Adrenal gland (tissue), 19 donors: Measurements from ENCODE around the gene PLK5. TPM values are rescaled to one million over a fixed set of nuclear protein-coding genes. Genes with fewer than 3 reads are reported as not detected.
"Not testable (repeated sequence)": the region's sequence is repeated elsewhere in the genome, so short reads cannot be mapped to it uniquely, and the experiment has no call there.

Experiments
- DNase-seq, 7 donors: peaks; one replicate each; pipeline ENCODE4 v3.0.0-alpha.2; 2019 to 2020
- H3K27ac ChIP-seq, 5 donors: fragments of 200-600 bp; sonication (generic) in 4 of 5; 1 replicate in 3 of 5; 2 replicates in 2 of 5; pipeline versions ENCODE4 v1.5.1 to v1.8.0; 2016 to 2020; ENCODE audit warnings: mild to moderate bottlenecking in 1 of 5
- H3K27me3 ChIP-seq: fragments of 200-600 bp; 2 replicates; pipeline ENCODE4 v1.8.0; 2021
- H3K36me3 ChIP-seq, 2 donors: fragments of 200-600 bp; replicated peaks in 1 of 2; 1 replicate in 1 of 2; 2 replicates in 1 of 2; pipeline versions ENCODE4 v1.5.1 to v1.8.0; 2018 to 2022
- H3K4me1 ChIP-seq, 2 donors: fragments of 200-600 bp; replicated peaks in 1 of 2; 1 replicate in 1 of 2; 2 replicates in 1 of 2; pipeline versions ENCODE4 v1.5.1 to v1.8.0; 2018 to 2021
- H3K4me3 ChIP-seq, 4 donors: fragments of 200-600 bp; sonication (generic) in 3 of 4; one replicate each; pipeline ENCODE4 v1.5.1; 2016 to 2018
- H3K9me3 ChIP-seq, 3 donors: fragments of 200-600 bp; sonication (generic) in 1 of 3; replicated peaks in 1 of 3; 1 replicate in 2 of 3; 2 replicates in 1 of 3; pipeline versions ENCODE4 v1.5.1 to v1.8.0; 2016 to 2021
- CTCF ChIP-seq, 6 experiments: fragments of 450-650 bp in 4 of 6; fragments of 200-600 bp in 2 of 6; sonication (generic) in 1 of 6; IDR thresholded peaks; 1 replicate in 5 of 6; 2 replicates in 1 of 6; pipeline versions ENCODE4 v1.5.1 to v1.8.0; 2016 to 2021; ENCODE audit warnings: antibody characterized with exemption in 6 of 6, mild to moderate bottlenecking in 2 of 6, moderate library complexity in 1 of 6
- POLR2A ChIP-seq, 2 donors: fragments of 450-650 bp; IDR thresholded peaks; one replicate each; pipeline ENCODE4 v1.6.1; 2017; ENCODE audit warnings: antibody characterized with exemption in 2 of 2, mild to moderate bottlenecking in 2 of 2, moderate library complexity in 1 of 2
- WGBS, 4 donors: extraction: QIAGEN DNeasy Blood & Tissue Kit in 2 of 4; methylation state at CpG; one replicate each; pipeline versions ENCODE4 v1.1.5 to v1.1.7; 2013 to 2017; 5-methylcytosine and 5-hydroxymethylcytosine counted together
- intact Hi-C, 2 donors: fragments of 100-400 bp; cut with DNase I; formaldehyde crosslinking; loops; one replicate each; pipeline versions ENCODE4 v1.14.1 to v1.15.0; 2022 to 2023
- long read RNA-seq, 10 donors: library from polyadenylated mRNA in 3 of 10; unstranded in 2 of 10; stranded (forward) in 1 of 10; transcript quantifications; one replicate each; pipeline ENCODE4 v2.0.0 and lab custom pipeline, GENCODE V29; 2021 to 2026
- polyA plus RNA-seq, 3 donors: library from polyadenylated mRNA; stranded (reverse); fragments of 200-250 nt in 2 of 3; fragments of 350-450 nt in 1 of 3; fragmentation: Illumina TruSeq in 1 of 3; extraction: RNeasy Lipid Tissue Mini Kit (QIAGEN cat#74804) in 1 of 3; gene quantifications; one replicate each; pipeline ENCODE4 v1.2.3, GENCODE V29; 2013 to 2014
- total RNA-seq, 9 donors: library from RNA; depleted of rRNA in 4 of 9; stranded (reverse); fragments of >200 nt in 4 of 9; fragments of 120-200 nt in 1 of 9; fragmentation: NEBNext Ultra II Directional in 1 of 9; extraction: Animal tissue kit (Norgen Biotek cat#: 25700) in 1 of 9; gene quantifications; one replicate each; pipeline versions ENCODE4 v1.1.0 to v1.2.4, GENCODE V29; 2013 to 2023
- donor health status: healthy with polysubstance abuse.
- donor health status: Bipolar disorder and iron deficiency.
- donor health status: DM: yes; HTN: yes; CAD: no.
- donor health status: DM: no; HTN: no; CAD: no.
- donor health status: DM: no; HTN: no; CAD: no.
- donor health status: DM: yes; HTN: yes; CAD: no.

The PLK5 gene
- under 1 TPM in 2 of 9 donors, not detected in 7; 0.15 to 0.17 TPM for total RNA-seq
- polyA plus RNA-seq = 1 to 10 TPM in 1 of 3 donors, under 1 TPM in 1, not detected in 1; 0.47 to 1.0 TPM
- long read RNA-seq, donor 1 = 0 reads
- long read RNA-seq, donor 2 = 0 reads
- long read RNA-seq, donor 3 = 0 reads
- long read RNA-seq, donor 4 = 0 reads
- long read RNA-seq, donor 5 = 0 reads
- long read RNA-seq, donor 6 = 0 reads
- long read RNA-seq, donor 7 = 0 reads
- long read RNA-seq, donor 8 = 0 reads
- long read RNA-seq, donor 9 = 0 reads
- long read RNA-seq, donor 10 = 0 reads

- H3K27me3 ChIP-seq = peaks cover 45% of the 10 kb centered on the region
- 8 to 35% (median 12%) methylated on average over 19 to 92 of the region's 92 CpGs for WGBS, 4 donors
- intact Hi-C loops = no loop called here
- TF ChIP-seq POLR2A (IDR thresholded peaks at IDR 0.05) = no peak
- no peak for TF ChIP-seq CTCF (IDR thresholded peaks at IDR 0.05)
- H3K4me3 ChIP-seq = peak within 1 kb of the TSS in 1 of 4 donors; percentile 23
- no peaks in the 10 kb centered on the region for H3K36me3 ChIP-seq
- no peaks in the 10 kb centered on the region for H3K9me3 ChIP-seq
- DNase-seq = no peak
- no peak within 1 kb of the TSS for H3K27ac ChIP-seq
- H3K4me1 ChIP-seq = no peaks in the 10 kb centered on the region
These were observed at the start of gene PLK5 for GRCh38 chr19:1523412-1524286. PLK5 (plus strand) TSS chr19:1524077; CDS start chr19:1526997, 2,920 bp downstream.

GRCh38 chr19:1474765-1475351 is 49.0 kb upstream of the PLK5 start:
- WGBS, 4 donors = 86 to 93% (median 89%) methylated on average over 7 to 26 of the region's 26 CpGs
- H3K27me3 ChIP-seq = peaks cover 42% of the 10 kb centered on the region
- no peaks in the 10 kb centered on the region for H3K9me3 ChIP-seq
- H3K27ac ChIP-seq = no peak overlapping the region
- no peaks in the 10 kb centered on the region for H3K36me3 ChIP-seq
- intact Hi-C loops = no loop called here
- H3K4me1 ChIP-seq = peaks cover 23 to 49% of the 10 kb centered on the region in 2 donors
- TF ChIP-seq CTCF (IDR thresholded peaks at IDR 0.05) (no peak), POLR2A (IDR thresholded peaks at IDR 0.05) (no peak)
- H3K4me3 ChIP-seq = no peak overlapping the region
- no peak for DNase-seq

GRCh38 chr19:1475751-1476437 is 48.0 kb upstream of the PLK5 start:
- H3K9me3 ChIP-seq = no peaks in the 10 kb centered on the region
- H3K27ac ChIP-seq = no peak overlapping the region
- peaks cover 14 to 38% of the 10 kb centered on the region in 2 donors for H3K4me1 ChIP-seq
- H3K4me3 ChIP-seq = no peak overlapping the region
- DNase-seq = no peak
- peaks cover 32% of the 10 kb centered on the region for H3K27me3 ChIP-seq
- no peaks in the 10 kb centered on the region for H3K36me3 ChIP-seq
- TF ChIP-seq POLR2A (IDR thresholded peaks at IDR 0.05) = no peak
- TF ChIP-seq CTCF (IDR thresholded peaks at IDR 0.05) = no peak
- intact Hi-C loops = no loop called here
- 90 to 95% (median 93%) methylated on average over 9 to 31 of the region's 31 CpGs for WGBS, 4 donors

GRCh38 chr19:1477056-1477455 is 46.8 kb upstream of the PLK5 start:
- DNase-seq, H3K36me3 ChIP-seq, intact Hi-C loops, H3K4me3 ChIP-seq, H3K9me3 ChIP-seq, H3K27ac ChIP-seq: not testable (repeated sequence)
- 88 to 92% (median 89%) methylated on average over 9 of the region's 9 CpGs for WGBS, 4 donors
- Histone ChIP-seq H3K27me3 (peaks cover 20% of the 10 kb centered on the region), H3K4me1 (peaks cover 13 to 27% of the 10 kb centered on the region in 2 donors)
